ENCODE data around the gene TMEM145.

- TF ChIP-seq CTCF (conservative IDR thresholded peaks at IDR 0.05 in 1 of 2, IDR thresholded peaks at IDR 0.05 in 1 of 2; ENCODE audit: low read depth in 1 of 2, low read length in 2 of 2), result no peak
- no peak for TF ChIP-seq EZH2 (IDR thresholded peaks at IDR 0.05; ENCODE audit: low read length, missing control alignments)
These were observed at the start of gene TMEM145 for GRCh38 chr19:42313096-42313839.

Measured in fibroblast of lung (primary cell).